Neutrophil (primary cell): Measurements from ENCODE around the gene PIP4K2B.

Source experiments
- H3K27ac ChIP-seq: fragments of 200-600 bp; sonication (generic); 2 replicates; pipeline ENCODE4 v1.5.1; 2016; ENCODE audit warnings: mild to moderate bottlenecking, moderate library complexity
- H3K27me3 ChIP-seq: fragments of 200-600 bp; sonication (generic); 2 replicates; pipeline ENCODE4 v1.6.0; 2016; ENCODE audit warnings: mild to moderate bottlenecking
- H3K36me3 ChIP-seq: fragments of 200-600 bp; sonication (generic); 2 replicates; pipeline ENCODE4 v1.5.1; 2017
- H3K4me1 ChIP-seq, 2 experiments: fragments of 200-600 bp in 1 of 2; sonication (generic) in 1 of 2; 1 replicate in 1 of 2; 2 replicates in 1 of 2; pipeline versions ENCODE4 v1.5.1 to v1.6.1; 2013 to 2016; ENCODE audit warnings: low read depth in 1 of 2, low read length in 1 of 2, mild to moderate bottlenecking in 1 of 2, moderate library complexity in 1 of 2; ENCODE audit not compliant: control insufficient read depth in 1 of 2, insufficient read depth in 1 of 2
- H3K4me3 ChIP-seq, 2 experiments: fragments of 200-600 bp in 1 of 2; sonication (generic) in 1 of 2; 1 replicate in 1 of 2; 2 replicates in 1 of 2; pipeline ENCODE4 v1.5.1; 2013 to 2016; ENCODE audit warnings: low read depth in 1 of 2, low read length in 1 of 2, mild to moderate bottlenecking in 1 of 2, moderate library complexity in 1 of 2
- H3K9me3 ChIP-seq: fragments of 200-600 bp; sonication (generic); 2 replicates; pipeline ENCODE4 v1.5.1; 2016
- CTCF ChIP-seq: fragments of 200-600 bp; sonication (generic); IDR thresholded peaks from 2 replicates; pipeline ENCODE4 v1.5.1; 2016; ENCODE audit warnings: antibody characterized with exemption

The PIP4K2B gene

DNA sequence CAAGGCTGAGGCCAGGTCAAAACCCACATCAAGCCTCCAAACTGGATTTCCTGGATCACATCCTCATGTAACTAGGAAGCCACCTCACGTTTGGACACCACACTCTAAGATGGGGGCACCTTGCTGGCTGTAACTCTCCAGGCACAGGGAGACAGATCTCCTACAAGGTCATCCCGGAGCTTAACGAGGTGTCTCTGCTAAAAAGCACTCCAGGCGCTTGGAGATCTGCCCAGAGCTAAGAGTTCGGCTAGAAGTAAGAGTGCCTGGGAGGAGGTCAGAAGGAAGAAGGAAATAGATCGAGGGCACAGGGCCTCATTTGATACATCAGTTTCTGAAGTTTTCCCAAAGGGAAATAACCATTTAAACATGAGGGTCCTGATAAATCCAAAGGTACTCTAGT is 30.9 kb downstream of the PIP4K2B start:
- Histone ChIP-seq H3K4me1 (no peaks in the 10 kb centered on the region), H3K27ac (peak overlapping the region; percentile 5), H3K36me3 (peaks cover 95% of the 10 kb centered on the region), H3K27me3 (no peaks in the 10 kb centered on the region), H3K4me3 (no peak overlapping the region), H3K9me3 (no peaks in the 10 kb centered on the region)
- no peak for TF ChIP-seq CTCF

GRCh38 chr17:38766341-38766740 is 33.0 kb downstream of the PIP4K2B start:
- no peaks in the 10 kb centered on the region for H3K27me3 ChIP-seq
- no peak for TF ChIP-seq CTCF
- H3K4me3 ChIP-seq, result no peak overlapping the region
- no peak overlapping the region for H3K27ac ChIP-seq
- H3K36me3 ChIP-seq, result peaks cover 99% of the 10 kb centered on the region
- H3K9me3 ChIP-seq, result no peaks in the 10 kb centered on the region
- no peaks in the 10 kb centered on the region for H3K4me1 ChIP-seq

DNA sequence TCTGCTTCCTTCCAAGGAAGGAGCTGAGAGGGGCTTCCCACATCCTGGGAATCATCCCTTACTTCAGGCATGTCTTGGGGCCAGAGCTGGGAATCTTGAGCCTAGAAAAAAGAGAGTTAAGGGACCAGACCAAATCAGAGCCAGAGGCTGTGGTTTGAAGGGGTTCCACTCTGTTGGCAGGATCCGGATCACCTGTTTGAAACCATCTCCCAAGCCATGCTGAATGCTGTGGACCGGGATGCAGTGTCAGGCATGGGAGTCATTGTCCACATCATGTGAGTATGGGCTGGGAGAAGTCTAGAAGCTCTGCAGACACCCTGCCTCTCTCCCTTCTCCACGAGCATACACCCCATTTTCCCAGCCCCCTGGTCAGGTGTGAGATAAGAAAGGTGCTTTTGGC is 37.1 kb downstream of the PIP4K2B start:
- no peak for TF ChIP-seq CTCF
- Histone ChIP-seq H3K4me1 (no peaks in the 10 kb centered on the region), H3K27ac (no peak overlapping the region), H3K4me3 (no peak overlapping the region), H3K27me3 (no peaks in the 10 kb centered on the region), H3K9me3 (no peaks in the 10 kb centered on the region), H3K36me3 (peaks cover 100% of the 10 kb centered on the region)

DNA sequence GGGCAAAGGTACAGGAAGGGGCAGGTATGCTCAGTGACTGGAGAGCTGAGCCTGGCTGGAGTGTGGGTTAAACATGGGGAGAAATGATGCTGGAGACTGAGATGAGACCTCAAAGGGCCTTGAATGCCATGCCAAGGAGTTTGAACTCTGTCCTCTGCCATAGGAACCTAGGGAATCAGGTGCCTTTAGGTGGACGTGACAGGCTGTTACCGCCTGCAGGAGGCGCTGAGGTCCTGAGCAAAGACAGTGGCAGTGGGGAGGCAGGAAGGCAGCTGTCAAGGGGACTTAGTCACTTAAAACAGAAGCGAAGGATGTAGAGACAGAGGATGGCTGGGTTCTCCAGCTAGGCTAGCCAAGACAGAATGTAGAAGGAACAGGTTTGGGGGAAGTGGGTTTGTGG is 37.7 kb downstream of the PIP4K2B start:
- no peaks in the 10 kb centered on the region for H3K9me3 ChIP-seq
- H3K4me3 ChIP-seq, result no peak overlapping the region
- H3K36me3 ChIP-seq, result peaks cover 100% of the 10 kb centered on the region
- H3K27me3 ChIP-seq, result no peaks in the 10 kb centered on the region
- no peaks in the 10 kb centered on the region for H3K4me1 ChIP-seq
- no peak for TF ChIP-seq CTCF
- H3K27ac ChIP-seq, result no peak overlapping the region

DNA sequence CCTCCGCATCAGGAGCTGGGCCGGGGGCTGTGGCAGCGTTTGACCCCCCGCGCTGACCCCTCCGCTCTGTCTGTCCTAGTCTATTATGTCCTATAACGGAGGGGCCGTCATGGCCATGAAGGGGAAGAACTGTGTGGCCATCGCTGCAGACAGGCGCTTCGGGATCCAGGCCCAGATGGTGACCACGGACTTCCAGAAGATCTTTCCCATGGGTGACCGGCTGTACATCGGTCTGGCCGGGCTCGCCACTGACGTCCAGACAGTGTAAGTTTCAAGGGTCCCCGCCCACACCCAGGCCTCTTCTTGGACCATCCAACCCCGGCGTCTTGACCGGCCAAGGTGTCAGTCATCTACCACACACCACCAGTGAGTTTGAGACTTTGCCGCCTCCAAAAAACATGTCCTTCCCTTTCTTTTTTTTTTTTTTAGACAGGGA is 46.3 kb downstream of the PIP4K2B start:
- H3K4me1 ChIP-seq, result peaks cover 58 to 59% of the 10 kb centered on the region in 2 experiments

More for the DNA sequence above, 46.3 kb downstream of the PIP4K2B start:
- Histone ChIP-seq H3K27ac (peak overlapping the region; percentile 87), H3K27me3 (peaks cover 39% of the 10 kb centered on the region), H3K4me3 (peak overlapping the region; percentile 91 to 97), H3K36me3 (peaks cover 46% of the 10 kb centered on the region), H3K9me3 (no peaks in the 10 kb centered on the region)
- no peak for TF ChIP-seq CTCF
